ENCODE data around the gene FGR.
"Not testable (repeated sequence)": the region's sequence is repeated elsewhere in the genome, so short reads cannot be mapped to it uniquely, and the experiment has no call there.

Gene FGR

DNA sequence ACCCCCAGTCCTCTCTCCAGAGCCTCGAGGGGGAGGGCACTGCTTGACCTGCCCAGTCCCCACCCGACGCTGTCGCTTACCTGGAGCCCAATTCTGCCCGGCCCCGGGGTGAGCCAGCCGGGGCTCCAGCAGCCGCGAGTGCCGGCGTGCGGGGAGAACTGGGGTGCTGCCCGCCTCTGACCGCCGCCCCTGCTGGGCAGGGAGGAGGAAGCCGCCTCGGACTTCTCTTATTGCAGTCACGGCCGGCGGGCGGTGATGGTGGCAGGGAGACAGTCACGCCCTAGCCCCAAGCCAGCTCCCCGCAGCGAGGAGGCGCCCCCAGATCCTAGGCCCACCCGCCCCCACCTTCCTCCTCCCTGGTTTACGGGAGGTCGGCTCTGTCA is at the start of gene FGR:
TSS of gene FGR (minus strand) at position 201 of the 383 bp plus-strand sequence. CDS start 11,269 bp downstream, outside the sequence.
- DNase-seq (ENCODE audit: low read depth) = no peak

DNA sequence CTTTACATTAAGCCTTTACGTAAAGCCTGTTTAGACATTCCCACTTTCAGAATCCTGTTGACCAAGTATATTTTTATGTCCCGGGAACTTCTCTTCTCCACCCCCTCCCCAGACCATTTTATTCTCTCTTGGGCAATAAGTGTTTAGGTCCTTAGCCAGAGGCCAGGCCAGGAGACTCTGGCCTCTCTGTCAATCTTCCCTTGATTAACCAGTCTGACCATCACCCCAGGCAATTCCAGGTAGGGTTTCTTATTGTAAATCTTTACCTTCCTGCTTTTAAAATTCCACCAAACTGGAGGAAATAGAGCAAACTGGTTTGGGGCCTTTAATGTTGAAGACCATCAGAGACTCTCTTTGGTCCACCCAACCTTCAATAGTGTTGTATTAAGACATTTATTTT is 49.2 kb upstream of the FGR start:
- DNase-seq (ENCODE audit: low read depth) = no peak

DNA sequence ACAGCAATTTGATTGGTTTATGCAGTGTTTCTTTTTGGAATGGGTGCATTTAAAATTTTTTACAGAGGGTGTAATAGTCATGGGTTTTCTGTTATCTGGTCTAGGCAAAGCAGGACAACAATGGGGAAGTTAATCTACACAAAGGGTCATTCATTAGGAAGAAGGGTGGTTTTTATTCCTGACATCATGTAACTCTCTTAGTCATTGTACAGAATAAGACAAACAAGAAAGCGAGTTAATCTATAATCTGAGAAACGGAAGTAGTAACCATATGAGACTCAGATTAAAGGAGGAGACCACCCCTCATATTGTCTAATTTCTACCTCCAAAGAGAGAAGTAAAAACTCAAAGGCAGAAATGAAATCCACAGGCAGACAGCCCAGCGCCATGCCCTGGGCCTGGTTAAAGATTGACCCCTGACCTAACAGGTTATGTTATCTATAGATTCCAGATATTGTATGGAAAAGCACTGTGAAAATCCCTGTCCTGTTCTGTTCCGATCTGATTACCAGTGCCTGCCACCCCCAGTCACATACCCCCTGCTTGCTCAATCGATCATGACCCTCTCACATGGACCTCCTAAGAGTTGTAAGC is 47.5 kb upstream of the FGR start:
- DNase-seq (ENCODE audit: low read depth) = no peak

DNA sequence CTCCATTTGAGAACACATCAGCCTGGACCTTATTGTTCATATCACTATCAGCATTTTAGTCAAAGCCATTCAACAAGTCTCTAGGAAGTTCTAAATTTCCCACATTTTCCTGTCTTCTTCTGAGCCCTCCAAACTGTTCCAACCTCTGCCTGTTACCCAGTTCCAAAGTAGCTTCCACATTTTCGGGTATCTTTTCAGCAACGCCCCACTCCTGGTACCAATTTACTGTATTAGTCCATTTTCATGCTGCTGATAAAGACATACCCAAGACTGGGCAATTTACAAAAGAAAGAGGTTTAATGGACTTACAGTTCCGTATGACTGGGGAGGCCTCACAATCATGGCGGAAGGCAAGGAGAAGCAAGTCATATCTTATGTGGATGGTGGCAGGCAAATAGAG is 46.6 kb upstream of the FGR start:
- DNase-seq (ENCODE audit: low read depth) = not testable (repeated sequence)

DNA sequence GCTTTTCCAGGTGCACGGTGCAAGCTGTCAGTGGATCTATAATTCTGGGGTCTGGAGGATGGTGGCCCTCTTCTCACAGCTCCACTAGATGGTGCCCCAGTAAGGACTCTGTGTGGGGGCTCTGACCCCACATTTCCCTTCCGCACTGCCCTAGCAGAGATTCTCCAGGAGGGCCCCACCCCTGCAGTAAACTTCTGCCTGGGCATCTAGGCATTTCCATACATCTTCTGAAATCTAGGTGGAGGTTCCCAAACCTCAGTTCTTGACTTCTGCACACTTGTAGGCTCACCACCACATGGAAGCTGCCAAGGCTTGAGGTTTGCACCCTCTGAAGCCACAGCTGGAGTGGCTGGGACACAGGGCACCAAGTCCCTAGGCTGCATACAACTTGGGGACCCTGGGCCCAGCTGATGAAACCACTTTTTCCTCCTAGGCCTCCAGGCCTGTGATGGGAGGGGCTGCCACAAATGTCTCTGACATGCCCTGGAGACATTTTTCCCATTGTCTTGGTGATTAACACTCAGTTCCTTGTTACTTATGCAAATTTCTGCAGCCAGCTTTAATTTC is 45.3 kb upstream of the FGR start:
- DNase-seq (ENCODE audit: low read depth) = not testable (repeated sequence)

DNA sequence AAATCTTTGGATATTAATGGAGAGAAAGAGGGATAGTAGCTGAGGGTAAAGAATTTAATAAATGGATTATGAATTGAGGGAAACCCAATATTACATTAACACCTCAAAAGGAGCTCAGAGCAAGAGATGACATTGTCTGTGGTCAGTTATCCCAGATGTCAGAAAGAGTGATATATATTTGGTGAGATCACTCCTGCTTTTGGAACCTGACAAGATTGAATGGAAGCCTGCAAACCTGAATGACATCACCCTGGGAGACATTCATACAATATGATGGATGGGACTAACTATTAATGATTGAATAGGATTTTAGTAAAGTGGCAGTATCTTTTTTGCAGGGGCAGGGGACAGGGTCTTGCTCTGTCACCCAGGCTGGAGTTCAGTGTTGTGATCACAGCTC is 43.8 kb upstream of the FGR start:
- DNase-seq (ENCODE audit: low read depth) = no peak

DNA sequence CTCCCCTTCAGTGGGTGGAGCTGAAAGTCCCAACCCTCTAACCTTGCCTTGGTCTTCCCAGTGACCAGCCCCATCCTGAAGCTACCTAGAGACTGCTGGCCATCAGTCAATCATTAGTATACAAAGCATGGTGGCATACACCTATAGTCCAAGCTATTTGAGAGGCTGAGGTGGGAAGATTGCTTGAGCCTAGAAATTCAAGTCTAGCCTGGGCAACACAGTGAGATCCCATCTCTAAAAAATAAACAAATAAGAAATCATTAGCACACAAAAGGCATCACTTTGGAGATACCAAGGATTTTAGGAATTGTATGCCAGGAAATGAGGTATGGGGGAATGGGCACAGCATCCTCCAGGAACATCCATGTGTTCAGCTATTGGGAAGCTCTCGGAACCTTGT is 41.4 kb upstream of the FGR start:
- no peak for DNase-seq (ENCODE audit: low read depth)

DNA sequence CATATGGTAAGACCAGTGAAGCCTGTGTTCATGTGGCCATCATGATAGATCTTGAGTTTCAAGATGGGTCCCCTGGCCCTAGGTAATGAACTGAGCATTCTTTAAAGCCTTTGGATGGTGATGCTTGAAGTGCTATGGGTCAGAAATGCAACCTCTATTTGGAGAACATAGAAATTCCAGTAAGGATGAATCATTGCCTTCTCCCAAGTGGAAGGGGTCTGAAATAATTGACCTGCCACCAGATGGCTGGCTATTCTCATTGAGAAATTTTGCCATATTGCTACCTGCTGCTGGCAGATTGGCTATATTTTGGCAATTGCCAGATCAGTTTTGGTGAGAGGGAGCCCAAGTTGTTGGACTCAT is 37.7 kb upstream of the FGR start:
- peak; percentile 67 for DNase-seq (ENCODE audit: low read depth)

DNA sequence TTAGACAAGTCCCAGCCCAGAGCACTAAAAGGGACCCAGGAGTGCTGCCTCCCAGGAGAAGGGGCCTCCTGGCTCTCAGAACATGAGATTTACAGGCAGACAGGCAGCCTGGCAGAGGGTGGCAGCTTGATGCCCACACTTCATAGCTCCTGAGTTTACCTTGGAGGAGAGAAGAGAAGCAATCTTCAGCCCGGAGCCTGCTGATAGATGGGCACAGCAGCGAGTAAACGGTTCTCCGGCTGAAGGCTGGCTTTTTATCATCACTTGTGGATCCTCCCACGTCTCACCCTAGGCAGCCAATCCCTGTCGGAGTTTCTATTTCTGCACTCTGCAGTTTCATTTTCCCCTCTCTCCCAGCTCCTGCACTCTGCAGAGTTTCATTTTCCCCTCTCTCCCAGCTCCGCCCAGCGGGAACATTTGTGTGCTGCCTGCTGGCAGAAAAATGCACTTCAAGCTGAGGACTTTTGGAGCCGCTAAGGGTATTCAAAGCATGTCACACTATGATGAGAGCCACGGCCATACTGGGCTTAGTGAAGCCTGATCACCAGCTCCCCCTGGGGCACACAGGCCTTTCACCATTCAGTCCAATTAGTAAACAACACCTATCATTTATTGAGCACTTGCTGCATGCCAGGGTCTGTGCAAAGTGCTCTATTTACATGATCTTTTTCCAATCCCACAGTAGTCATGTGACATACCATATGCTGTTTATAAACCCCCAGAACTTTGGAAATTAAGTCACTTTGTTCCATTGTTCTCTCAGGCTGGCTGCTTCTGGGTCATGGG is 37.2 kb upstream of the FGR start, which contains the start of gene IFI6:
TSS of gene IFI6 (minus strand) at position 229 of the 786 bp plus-strand sequence. CDS start 2,878 bp downstream, outside the sequence.
- peak; percentile 98 for DNase-seq (ENCODE audit: low read depth)

DNA sequence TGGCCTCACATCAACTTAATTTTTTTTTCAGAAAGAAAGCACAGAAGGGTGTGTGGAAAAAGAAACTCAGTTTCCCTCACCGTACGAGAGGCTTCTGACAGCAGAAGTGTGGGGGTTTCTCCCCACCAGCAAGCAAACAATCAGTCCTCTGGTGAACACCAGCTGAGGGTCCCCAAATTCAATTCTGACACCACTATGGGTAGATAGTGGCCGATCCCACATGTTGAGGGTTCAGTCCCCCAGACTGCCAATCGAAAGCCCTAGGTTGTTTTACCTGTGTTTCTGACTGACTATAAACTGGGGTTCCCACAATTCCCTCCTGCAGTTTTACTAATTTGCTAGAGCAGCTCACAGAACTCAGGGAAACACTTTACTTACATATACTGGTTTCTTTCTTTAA is 34.9 kb upstream of the FGR start:
- DNase-seq (ENCODE audit: low read depth) = no peak

DNA sequence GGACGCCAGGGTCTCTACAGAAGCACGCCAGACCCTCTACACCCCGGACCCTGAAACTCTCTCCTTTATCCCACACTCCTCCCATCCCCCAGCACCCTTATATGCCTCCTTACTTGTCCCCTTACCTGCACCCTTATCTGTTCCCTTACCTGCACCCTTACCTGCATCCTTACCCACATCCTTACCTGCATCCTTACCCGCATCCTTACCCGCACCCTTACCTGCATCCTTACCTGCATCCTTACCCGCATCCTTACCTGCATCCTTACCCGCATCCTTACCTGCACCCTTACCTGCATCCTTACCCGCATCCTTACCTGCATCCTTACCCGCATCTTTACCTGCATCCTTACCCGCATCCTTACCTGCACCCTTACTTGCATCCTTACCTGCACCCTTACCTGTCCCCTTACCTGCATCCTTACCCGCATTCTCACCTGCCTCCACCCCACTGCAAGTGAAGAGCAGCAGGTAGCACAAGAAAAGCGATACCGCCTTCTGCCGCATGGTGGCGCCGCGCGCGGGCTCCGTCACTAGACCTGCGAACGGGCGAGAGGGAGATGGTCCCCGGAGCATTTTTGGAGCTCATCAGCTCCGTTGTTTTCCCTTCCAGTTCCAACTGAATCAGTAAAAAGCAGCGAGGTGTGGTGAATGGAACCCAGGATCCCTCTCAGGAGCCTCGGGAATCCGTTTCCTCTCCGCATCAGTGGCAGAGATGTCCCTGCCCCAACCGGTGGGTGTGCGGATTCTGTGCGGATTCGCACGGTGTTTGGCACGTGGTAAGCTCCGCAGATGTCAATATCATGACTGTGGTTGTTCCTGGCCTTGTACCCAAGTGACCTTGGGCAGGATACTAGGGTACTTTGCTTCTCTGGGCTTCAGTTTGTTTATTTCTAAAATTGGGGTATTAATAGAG is 34.1 kb upstream of the FGR start:
- peak; percentile 60 for DNase-seq (ENCODE audit: low read depth)

DNA sequence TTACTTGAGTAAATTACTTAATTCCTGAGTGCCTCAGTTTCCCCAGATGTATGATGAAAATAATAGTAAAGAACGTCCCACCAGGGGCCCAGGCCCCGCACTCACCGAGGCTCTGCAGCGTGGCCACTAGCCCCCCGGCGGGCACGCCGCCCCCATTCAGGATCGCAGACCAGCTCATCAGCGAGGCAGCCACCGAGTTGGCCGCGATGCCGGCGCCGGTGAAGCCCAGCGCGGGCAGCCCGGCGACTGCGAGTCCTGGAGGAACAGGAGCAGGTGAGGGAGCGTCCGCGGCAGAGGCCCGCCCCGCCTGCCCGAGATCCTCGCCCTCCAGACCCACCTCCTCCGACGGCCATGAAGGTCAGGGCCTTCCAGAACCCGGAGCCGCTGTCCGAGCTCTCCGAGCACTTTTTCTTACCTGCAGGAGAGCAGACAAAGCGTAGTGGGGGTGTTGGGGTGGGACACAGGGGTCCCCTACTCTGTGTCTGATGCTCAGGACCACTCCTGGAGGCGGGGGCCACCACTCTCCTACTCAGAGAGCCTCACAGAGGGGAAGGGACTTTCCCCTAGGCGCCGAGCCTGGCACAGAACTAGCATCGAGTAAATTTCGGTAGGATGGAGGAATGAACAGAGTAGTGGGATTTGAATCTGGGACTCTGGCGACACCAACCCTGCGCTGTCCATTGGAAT is 33.3 kb upstream of the FGR start:
- no peak for DNase-seq (ENCODE audit: low read depth)

DNA sequence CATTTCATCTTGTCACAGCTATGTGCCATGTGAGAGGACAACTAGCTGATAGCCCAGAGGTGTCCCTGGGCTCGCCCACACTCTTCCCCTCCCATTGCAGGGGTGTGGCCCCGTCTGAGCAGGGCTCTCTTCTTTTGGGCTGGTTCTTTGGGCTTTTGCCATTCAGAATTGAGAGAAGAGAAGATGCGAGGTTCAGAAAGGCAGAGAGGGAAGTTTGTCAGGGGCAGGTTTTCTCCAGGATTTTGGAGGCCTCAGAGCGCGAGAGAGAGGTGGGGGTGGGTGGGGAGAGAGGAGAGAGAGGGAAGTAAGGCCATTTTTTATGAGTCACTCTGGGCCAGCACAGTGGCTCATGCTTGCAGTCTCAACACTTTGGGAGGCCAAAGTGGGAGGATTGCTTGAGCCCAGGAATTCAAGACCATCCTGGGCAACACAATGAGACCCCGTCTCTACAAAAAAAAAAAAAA is 31.8 kb upstream of the FGR start:
- peak; percentile 29 for DNase-seq (ENCODE audit: low read depth)

DNA sequence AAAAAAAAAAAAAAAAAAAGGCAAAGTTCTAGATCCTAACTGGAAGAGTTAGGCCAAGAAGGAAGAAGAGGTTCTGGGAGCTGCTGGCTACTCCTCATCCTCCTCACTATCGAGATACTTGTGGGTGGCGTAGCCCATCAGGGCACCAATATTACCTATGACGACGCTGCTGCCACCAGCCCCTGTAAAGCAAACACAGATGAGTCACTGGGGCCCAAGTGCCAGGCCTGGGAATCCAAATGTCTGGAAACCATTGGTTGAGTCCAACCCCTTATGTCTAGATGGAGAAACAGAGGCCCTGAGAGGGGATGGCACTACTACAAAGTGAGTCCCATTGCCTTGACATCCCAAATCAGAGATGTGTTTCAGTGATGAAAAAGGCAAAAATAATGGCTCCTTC is 31.3 kb upstream of the FGR start:
- DNase-seq (ENCODE audit: low read depth) = no peak

DNA sequence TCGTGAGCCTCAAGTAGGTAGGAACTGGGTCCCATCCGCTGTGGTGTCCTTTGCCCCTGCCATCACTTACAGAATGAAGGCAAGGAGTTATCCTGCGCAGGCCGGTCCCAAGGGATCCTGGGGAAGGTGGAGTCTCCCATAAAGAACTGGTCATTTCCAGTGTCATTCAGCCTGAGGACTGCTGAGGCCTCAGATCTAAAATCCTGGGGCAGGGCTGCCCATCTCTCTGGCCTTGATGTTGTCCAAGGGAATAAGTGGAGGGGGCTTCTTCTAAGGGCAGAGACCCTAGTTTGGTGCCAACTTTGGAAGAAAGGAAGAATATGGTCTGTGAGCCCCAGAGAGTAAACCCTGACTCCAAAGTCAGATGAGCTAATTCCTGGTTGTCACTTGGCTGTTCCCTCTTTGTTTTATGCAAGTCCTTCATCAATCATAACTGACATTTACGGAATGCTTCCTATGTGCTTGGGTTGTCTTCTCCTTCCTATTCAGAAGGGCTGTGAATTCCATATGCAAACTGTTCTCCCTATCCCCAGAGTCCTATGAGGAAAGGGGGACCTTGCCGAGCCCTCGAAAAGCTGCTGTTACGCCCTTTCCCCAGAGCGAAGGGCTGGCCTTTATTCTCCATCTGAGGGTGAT is 30.1 kb upstream of the FGR start:
- DNase-seq (ENCODE audit: low read depth) = no peak

DNA sequence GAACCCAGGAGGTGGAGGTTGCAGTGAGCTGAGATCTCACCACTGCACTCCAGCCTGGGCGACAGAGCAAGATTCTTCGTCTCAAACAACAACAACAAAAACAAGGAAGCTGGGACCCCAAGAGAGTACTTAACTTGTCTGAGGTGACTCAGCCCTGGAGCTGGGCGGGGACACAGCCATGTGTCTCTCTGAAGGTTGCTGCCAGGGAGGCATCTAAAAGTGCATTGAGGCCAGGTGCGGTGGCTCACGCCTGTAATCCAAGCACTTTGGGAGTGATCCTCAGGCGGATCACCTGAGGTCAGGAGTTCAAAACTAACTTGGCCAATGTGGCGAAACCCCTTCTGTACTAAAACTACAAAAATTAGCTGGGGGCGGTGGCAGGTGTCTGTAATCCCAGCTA is 29.3 kb upstream of the FGR start:
- no peak for DNase-seq (ENCODE audit: low read depth)

DNA sequence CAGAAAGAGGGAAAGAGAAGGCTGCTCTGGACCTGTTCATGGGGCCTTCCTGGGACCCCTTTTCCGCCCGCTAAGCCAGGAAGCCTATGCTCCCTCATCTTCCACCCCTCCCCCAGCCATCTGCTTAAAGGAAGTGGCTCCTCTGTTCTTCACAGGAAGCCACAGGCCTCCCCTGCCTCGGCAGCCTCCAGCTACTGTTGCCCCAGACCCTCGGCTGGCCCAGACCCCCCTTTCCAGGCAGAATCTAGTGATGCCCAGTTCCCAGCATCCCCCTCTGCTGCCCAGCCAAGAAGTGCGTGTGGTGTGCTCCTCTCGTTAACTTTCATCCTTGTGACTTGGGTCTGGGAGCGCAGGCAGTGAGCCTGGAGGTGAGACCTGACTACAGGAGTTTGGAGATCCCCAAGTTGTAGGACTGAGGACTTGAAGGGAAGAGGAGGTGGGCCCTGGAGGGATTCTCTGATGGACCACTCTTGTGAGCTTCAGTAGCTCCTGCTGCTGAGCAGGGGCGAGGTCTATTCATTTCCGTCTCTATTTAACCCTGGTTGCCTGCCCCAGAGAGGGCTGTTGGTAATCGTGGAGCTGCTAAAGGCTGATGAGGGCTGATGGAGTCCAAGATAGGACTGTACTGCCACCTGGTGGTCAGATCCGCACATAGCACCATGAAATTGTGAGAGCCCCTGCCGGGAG is 27.9 kb upstream of the FGR start:
- DNase-seq (ENCODE audit: low read depth) = peak; percentile 84

DNA sequence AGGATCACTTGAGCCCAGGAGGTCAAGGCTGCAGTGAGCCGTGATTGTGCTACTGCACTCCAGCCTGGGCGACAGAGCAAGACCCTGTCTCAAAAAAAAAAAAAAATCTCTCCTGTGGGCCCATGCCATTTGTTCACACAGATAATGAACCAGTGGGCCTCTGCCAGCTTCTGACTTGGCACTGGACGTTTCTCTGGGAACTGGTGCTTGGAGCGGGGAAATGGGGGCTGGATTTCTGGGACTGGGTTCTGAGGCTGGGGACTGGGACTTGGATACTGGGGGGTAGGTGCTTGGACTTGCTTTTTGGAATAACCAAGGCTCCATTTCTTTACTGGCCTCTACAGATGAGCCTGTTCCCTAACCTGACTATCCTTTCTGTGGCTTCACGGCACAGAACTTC is 27.3 kb upstream of the FGR start:
- no peak for DNase-seq (ENCODE audit: low read depth)

DNA sequence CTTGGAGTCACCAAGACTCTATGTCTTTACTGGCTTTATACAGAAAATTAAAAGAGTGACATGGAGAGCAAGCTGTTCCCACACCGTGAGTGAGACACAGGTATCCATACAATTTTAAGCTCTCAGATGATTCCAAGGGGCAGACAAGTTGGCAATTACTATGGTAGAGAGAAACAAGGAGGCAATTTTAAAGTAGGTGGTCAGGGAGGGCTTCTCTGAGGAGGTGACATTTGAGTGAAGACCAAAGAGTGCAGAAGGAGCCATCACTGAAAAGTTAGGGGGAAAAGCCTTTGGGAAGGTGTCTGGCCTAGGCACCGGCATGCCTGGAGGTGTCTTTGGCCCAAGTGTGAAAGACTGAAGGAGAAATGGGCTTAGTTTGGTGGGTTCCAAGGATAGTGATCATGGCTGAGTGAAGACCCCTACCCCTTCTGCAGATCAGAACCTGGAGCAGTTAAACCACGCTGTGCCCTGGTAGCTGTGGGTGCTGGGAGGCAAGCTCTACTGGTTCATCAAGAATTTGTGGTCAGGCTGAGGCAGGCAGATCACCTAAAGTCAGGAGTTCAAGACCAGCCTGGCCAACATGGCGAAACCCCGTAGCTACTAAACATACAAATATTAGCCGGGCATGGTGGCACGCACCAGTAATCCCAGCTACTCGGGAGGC is 26.6 kb upstream of the FGR start:
- no peak for DNase-seq (ENCODE audit: low read depth)

DNA sequence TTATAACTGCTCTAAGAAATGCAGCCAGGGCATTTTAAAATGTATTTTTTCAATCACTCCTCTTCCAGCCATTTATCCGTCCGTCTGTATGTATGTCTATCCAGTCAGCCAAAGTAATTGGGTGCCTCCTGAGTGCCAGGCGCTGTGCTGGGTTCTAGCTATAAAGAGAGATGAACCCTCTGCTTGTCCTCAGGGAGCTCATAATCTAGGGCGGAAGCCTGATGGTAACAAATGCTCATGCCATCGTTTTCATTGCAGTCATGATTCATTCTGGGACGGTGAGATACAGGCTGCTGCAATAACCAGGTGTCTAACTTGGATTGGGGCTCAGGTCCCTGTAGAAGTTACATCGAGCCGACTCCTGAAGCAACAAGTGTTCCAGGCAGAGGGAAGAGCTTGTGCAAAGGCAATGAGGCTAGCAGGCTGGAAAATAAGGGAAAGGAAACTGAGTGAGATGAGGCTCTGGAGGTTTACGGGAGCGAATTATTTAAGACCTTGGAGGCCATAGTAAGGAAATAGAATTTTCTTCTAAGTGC is 25.4 kb upstream of the FGR start:
- no peak for DNase-seq (ENCODE audit: low read depth)
